Panc1 (cell line): Measurements from ENCODE around the gene CDH16. TPM values are rescaled to one million over a fixed set of nuclear protein-coding genes. Genes with fewer than 3 reads are reported as not detected.

ENCODE experiments used
- ATAC-seq: fragments of 200-7000 bp; cut with Tn5 transposase; 2 replicates; pipeline ENCODE4 v1.9.1; 2020; ENCODE audit warnings: mild to moderate bottlenecking, moderate library complexity
- BruUV-seq: library from RNA; stranded (reverse); fragments of 400-500 nt; replicated peaks from 2 replicates; lab custom pipeline; 2021; lab: Mats Ljungman, UMichigan
- CTCF ChIA-PET: fragments of 300-600 bp; sonication (Branson Sonifier 250); formaldehyde crosslinking; loops from one replicate; lab custom pipeline; 2022; ENCODE audit warnings: antibody characterized with exemption; lab: Charles Lee
- POLR2A ChIA-PET: fragments of 300-600 bp; sonication (Branson Sonifier 250); formaldehyde crosslinking; loops from one replicate; lab custom pipeline; 2022; ENCODE audit warnings: antibody characterized with exemption; lab: Charles Lee
- DNase-seq: peaks from one replicate; pipeline ENCODE4 v3.0.0-alpha.2; 2010; ENCODE audit warnings: low read depth, low spot score
- H3K27ac ChIP-seq: 2 replicates; pipeline ENCODE4 v1.5.1; 2011; ENCODE audit warnings: mild to moderate bottlenecking, low read length, inconsistent platforms
- H3K27me3 ChIP-seq: fragments of 200-500 bp; sonication (Bioruptor generic); 2 replicates; pipeline ENCODE4 v1.6.0; 2014; ENCODE audit warnings: low read length, inconsistent platforms; ENCODE audit not compliant: control insufficient read depth, insufficient read depth
- H3K36me3 ChIP-seq: fragments of 200-500 bp; sonication (Bioruptor generic); 2 replicates; pipeline ENCODE4 v1.5.1; 2014; ENCODE audit warnings: inconsistent platforms, mild to moderate bottlenecking, low read length, moderate library complexity; ENCODE audit not compliant: control insufficient read depth, insufficient read depth
- H3K4me1 ChIP-seq: 2 replicates; pipeline ENCODE4 v1.5.1; 2011; ENCODE audit warnings: inconsistent platforms, mild to moderate bottlenecking, low read length, moderate library complexity; ENCODE audit not compliant: control insufficient read depth, insufficient read depth
- H3K4me3 ChIP-seq, 2 experiments: 2 replicates each; pipeline ENCODE4 v1.5.1; 2011 to 2012; ENCODE audit warnings: low read depth in 2 of 2, low read length in 2 of 2, mild to moderate bottlenecking in 2 of 2, inconsistent platforms in 1 of 2, moderate library complexity in 1 of 2
- H3K9me3 ChIP-seq: fragments of 200-500 bp; sonication (Bioruptor generic); 2 replicates; pipeline ENCODE4 v1.5.1; 2014; ENCODE audit warnings: low read depth, mild to moderate bottlenecking, inconsistent platforms, low read length, moderate library complexity; ENCODE audit not compliant: control insufficient read depth, insufficient read depth
- CTCF ChIP-seq: fragments of 450-650 bp; IDR thresholded peaks from 2 replicates; pipeline ENCODE4 v1.5.1; 2017; ENCODE audit warnings: mild to moderate bottlenecking
- POLR2AphosphoS5 ChIP-seq: IDR thresholded peaks from 2 replicates; pipeline ENCODE4 v1.6.1; 2012; ENCODE audit warnings: mild to moderate bottlenecking, low read depth, low read length, moderate library complexity
- REST ChIP-seq, 2 experiments: IDR thresholded peaks; 2 replicates each; pipeline ENCODE4 v1.6.1; 2011 to 2012; ENCODE audit warnings: low read depth in 2 of 2, control low read depth in 1 of 2, low read length in 1 of 2, mild to moderate bottlenecking in 1 of 2, moderate library complexity in 1 of 2; ENCODE audit not compliant: insufficient read depth in 1 of 2
- SIN3A ChIP-seq: IDR thresholded peaks from 2 replicates; pipeline ENCODE4 v1.6.1; 2012; ENCODE audit warnings: low read depth, mild to moderate bottlenecking, low read length, moderate library complexity, borderline replicate concordance; ENCODE audit not compliant: insufficient read depth
- TCF7L2 ChIP-seq: IDR thresholded peaks from 2 replicates; pipeline ENCODE4 v1.6.1; 2011; ENCODE audit warnings: mild to moderate bottlenecking, low read depth, low read length, inconsistent platforms
- in situ Hi-C: cut with HindIII; loops from 2 replicates; pipeline ENCODE4 v1.10.0; 2016; ENCODE audit warnings: low sequenced_read_pairs, low pct_unique_long_range_greater_than_20kb
- intact Hi-C: fragments of 100-400 bp; cut with micrococcal nuclease; formaldehyde crosslinking; loops from one replicate; pipeline ENCODE4 v1.10.0; 2022; ENCODE audit not compliant: unreplicated experiment
- total RNA-seq: library from RNA; stranded (reverse); gene quantifications from one replicate; pipeline ENCODE4 v1.2.1, GENCODE V29; 2021; ENCODE audit not compliant: unreplicated experiment

Gene CDH16
- total RNA-seq, 1 experiment from 2014 or later: not detected

GRCh38 chr16:66915041-66915440 lies 3.6 kb downstream of the CDH16 start:
- Histone ChIP-seq H3K4me3 (no peak overlapping the region), H3K4me1 (no peaks in the 10 kb centered on the region), H3K9me3 (no peaks in the 10 kb centered on the region), H3K27me3 (no peaks in the 10 kb centered on the region), H3K36me3 (no peaks in the 10 kb centered on the region), H3K27ac (no peak overlapping the region)
- in situ Hi-C loops (no loop called here), intact Hi-C loops (no loop called here)
- TF ChIP-seq REST (IDR thresholded peaks at IDR 0.05; ENCODE audit: insufficient read depth in 1 of 2, low read depth in 2 of 2, low read length in 1 of 2) (no peak), POLR2AphosphoS5 (no peak), TCF7L2 (no peak), SIN3A (no peak), CTCF (no peak)
- no TSS peak for BruUV-seq
- ATAC-seq: no peak
- ChIA-PET POLR2A (no interaction called here), CTCF (no interaction called here)
- DNase-seq: no peak

- DNase-seq (no peak), ATAC-seq (no peak)
- Histone ChIP-seq H3K4me1 (no peaks in the 10 kb centered on the region), H3K27ac (no peak overlapping the region), H3K36me3 (no peaks in the 10 kb centered on the region), H3K9me3 (no peaks in the 10 kb centered on the region), H3K4me3 (no peak overlapping the region), H3K27me3 (no peaks in the 10 kb centered on the region)
- intact Hi-C loops: no loop called here
- TF ChIP-seq POLR2AphosphoS5: no peak
- TF ChIP-seq REST (IDR thresholded peaks at IDR 0.05; ENCODE audit: insufficient read depth in 1 of 2, low read depth in 2 of 2, low read length in 1 of 2): no peak
- TF ChIP-seq CTCF: no peak
- TF ChIP-seq TCF7L2: no peak
- no peak for TF ChIP-seq SIN3A
- CTCF ChIA-PET: no interaction called here
- POLR2A ChIA-PET: no interaction called here
- no TSS peak for BruUV-seq
- in situ Hi-C loops: no loop called here
Observed at GRCh38 chr16:66914541-66914940, 4.1 kb downstream of the CDH16 start.
